Panc1 (cell line): ENCODE data around the gene PIGZ.

Source experiments
- POLR2AphosphoS5 ChIP-seq: IDR thresholded peaks from 2 replicates; pipeline ENCODE4 v1.6.1; 2012; ENCODE audit warnings: mild to moderate bottlenecking, low read depth, low read length, moderate library complexity
- TCF7L2 ChIP-seq: IDR thresholded peaks from 2 replicates; pipeline ENCODE4 v1.6.1; 2011; ENCODE audit warnings: mild to moderate bottlenecking, low read depth, low read length, inconsistent platforms
- TF ChIP-seq, protein P1 (sequence below): fragments of 450-650 bp; IDR thresholded peaks from 2 replicates; pipeline ENCODE4 v1.5.1; 2017; ENCODE audit warnings: mild to moderate bottlenecking
- TF ChIP-seq, protein P2 (sequence below), 2 experiments: IDR thresholded peaks; 2 replicates each; pipeline ENCODE4 v1.6.1; 2011 to 2012; ENCODE audit warnings: low read depth in 2 of 2, control low read depth in 1 of 2, low read length in 1 of 2, mild to moderate bottlenecking in 1 of 2, moderate library complexity in 1 of 2; ENCODE audit not compliant: insufficient read depth in 1 of 2

DNA sequence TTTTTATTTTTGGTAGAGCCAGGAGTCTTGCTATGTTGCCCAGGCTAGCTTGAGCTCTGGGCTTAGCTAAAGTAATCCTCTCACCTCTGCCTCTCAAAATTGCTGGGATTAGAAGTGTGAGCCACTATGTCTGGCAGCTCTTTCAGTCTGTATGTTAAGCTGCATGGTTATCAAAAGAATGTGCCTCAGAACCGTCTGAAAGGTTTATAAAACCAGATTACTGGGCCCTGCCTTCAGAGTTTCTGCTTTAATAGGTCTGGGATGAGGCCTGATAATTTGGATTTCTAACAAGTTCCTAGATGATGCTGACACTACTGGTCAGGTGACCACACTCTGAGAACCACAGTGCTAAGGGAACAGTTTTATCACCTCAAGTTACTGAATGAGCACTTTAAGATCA lies 66.3 kb downstream of the PIGZ start:
- TF ChIP-seq, protein P1, sequence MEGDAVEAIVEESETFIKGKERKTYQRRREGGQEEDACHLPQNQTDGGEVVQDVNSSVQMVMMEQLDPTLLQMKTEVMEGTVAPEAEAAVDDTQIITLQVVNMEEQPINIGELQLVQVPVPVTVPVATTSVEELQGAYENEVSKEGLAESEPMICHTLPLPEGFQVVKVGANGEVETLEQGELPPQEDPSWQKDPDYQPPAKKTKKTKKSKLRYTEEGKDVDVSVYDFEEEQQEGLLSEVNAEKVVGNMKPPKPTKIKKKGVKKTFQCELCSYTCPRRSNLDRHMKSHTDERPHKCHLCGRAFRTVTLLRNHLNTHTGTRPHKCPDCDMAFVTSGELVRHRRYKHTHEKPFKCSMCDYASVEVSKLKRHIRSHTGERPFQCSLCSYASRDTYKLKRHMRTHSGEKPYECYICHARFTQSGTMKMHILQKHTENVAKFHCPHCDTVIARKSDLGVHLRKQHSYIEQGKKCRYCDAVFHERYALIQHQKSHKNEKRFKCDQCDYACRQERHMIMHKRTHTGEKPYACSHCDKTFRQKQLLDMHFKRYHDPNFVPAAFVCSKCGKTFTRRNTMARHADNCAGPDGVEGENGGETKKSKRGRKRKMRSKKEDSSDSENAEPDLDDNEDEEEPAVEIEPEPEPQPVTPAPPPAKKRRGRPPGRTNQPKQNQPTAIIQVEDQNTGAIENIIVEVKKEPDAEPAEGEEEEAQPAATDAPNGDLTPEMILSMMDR, result no peak
- TF ChIP-seq POLR2AphosphoS5, result no peak
- TF ChIP-seq, protein P2, sequence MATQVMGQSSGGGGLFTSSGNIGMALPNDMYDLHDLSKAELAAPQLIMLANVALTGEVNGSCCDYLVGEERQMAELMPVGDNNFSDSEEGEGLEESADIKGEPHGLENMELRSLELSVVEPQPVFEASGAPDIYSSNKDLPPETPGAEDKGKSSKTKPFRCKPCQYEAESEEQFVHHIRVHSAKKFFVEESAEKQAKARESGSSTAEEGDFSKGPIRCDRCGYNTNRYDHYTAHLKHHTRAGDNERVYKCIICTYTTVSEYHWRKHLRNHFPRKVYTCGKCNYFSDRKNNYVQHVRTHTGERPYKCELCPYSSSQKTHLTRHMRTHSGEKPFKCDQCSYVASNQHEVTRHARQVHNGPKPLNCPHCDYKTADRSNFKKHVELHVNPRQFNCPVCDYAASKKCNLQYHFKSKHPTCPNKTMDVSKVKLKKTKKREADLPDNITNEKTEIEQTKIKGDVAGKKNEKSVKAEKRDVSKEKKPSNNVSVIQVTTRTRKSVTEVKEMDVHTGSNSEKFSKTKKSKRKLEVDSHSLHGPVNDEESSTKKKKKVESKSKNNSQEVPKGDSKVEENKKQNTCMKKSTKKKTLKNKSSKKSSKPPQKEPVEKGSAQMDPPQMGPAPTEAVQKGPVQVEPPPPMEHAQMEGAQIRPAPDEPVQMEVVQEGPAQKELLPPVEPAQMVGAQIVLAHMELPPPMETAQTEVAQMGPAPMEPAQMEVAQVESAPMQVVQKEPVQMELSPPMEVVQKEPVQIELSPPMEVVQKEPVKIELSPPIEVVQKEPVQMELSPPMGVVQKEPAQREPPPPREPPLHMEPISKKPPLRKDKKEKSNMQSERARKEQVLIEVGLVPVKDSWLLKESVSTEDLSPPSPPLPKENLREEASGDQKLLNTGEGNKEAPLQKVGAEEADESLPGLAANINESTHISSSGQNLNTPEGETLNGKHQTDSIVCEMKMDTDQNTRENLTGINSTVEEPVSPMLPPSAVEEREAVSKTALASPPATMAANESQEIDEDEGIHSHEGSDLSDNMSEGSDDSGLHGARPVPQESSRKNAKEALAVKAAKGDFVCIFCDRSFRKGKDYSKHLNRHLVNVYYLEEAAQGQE (IDR thresholded peaks at IDR 0.05; ENCODE audit: insufficient read depth in 1 of 2, low read depth in 2 of 2, low read length in 1 of 2), result no peak
- no peak for TF ChIP-seq TCF7L2
